Lower leg skin (tissue), 3 donors: ENCODE results near the gene INHBE.

Experiments
- POLR2A ChIP-seq, 2 donors: fragments of 450-650 bp; IDR thresholded peaks; one replicate each; pipeline ENCODE4 v1.6.1; 2016 to 2017; ENCODE audit warnings: antibody characterized with exemption in 2 of 2, mild to moderate bottlenecking in 1 of 2, moderate library complexity in 1 of 2
- TF ChIP-seq, protein P1 (sequence below), 3 donors: fragments of 450-650 bp; IDR thresholded peaks; one replicate each; pipeline ENCODE4 v1.5.1; 2016; ENCODE audit warnings: antibody characterized with exemption in 3 of 3, mild to moderate bottlenecking in 3 of 3, moderate library complexity in 2 of 3

DNA sequence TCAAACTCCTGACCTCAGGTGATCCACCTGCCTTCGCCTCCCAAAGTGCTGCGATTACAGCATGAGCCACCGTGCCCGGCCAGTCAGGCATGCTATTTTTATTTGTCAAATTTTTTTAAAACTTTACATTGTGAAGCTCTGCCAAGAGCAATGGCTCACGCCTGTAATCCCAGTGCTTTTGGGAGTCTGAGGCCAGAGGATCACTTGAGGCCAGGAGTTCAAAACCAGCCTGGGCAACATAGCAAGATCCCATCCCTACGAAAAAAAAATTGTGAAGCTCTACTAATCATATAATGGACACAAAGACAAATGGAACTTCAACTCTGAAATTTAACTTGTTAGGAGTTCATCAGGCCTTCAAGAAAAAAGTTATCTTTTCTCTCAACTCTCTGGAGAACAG lies 26.1 kb upstream of the INHBE start:
- TF ChIP-seq, protein P1, sequence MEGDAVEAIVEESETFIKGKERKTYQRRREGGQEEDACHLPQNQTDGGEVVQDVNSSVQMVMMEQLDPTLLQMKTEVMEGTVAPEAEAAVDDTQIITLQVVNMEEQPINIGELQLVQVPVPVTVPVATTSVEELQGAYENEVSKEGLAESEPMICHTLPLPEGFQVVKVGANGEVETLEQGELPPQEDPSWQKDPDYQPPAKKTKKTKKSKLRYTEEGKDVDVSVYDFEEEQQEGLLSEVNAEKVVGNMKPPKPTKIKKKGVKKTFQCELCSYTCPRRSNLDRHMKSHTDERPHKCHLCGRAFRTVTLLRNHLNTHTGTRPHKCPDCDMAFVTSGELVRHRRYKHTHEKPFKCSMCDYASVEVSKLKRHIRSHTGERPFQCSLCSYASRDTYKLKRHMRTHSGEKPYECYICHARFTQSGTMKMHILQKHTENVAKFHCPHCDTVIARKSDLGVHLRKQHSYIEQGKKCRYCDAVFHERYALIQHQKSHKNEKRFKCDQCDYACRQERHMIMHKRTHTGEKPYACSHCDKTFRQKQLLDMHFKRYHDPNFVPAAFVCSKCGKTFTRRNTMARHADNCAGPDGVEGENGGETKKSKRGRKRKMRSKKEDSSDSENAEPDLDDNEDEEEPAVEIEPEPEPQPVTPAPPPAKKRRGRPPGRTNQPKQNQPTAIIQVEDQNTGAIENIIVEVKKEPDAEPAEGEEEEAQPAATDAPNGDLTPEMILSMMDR (IDR thresholded peaks at IDR 0.05) = no peak
- no peak for TF ChIP-seq POLR2A (IDR thresholded peaks at IDR 0.05)
